Neural progenitor cell (in vitro differentiated cells): ENCODE data around the gene P2RY11. TPM values are rescaled to one million over a fixed set of nuclear protein-coding genes. Genes with fewer than 3 reads are reported as not detected.

Experiments
- DNase-seq: peaks from one replicate; pipeline ENCODE4 v3.0.0-alpha.2; 2016; ENCODE audit warnings: low spot score
- H2AFZ ChIP-seq: fragments of 200-600 bp; sonication (generic); replicated peaks from 2 replicates; pipeline ENCODE4 v1.6.1; 2016; ENCODE audit warnings: antibody characterized with exemption
- H3F3A ChIP-seq: fragments of 200-600 bp; sonication (generic); 2 replicates; pipeline ENCODE4 v1.6.1; 2016; ENCODE audit warnings: antibody characterized with exemption, low read depth
- H3K27ac ChIP-seq: fragments of 200-600 bp; sonication (generic); 2 replicates; pipeline ENCODE4 v1.5.1; 2016; ENCODE audit warnings: mild to moderate bottlenecking
- H3K27me3 ChIP-seq: fragments of 200-600 bp; sonication (generic); 2 replicates; pipeline ENCODE4 v1.6.1; 2016; ENCODE audit warnings: mild to moderate bottlenecking, moderate library complexity
- H3K36me3 ChIP-seq: fragments of 200-600 bp; sonication (generic); 2 replicates; pipeline ENCODE4 v1.5.1; 2016
- H3K4me1 ChIP-seq: fragments of 200-600 bp; sonication (generic); 2 replicates; pipeline ENCODE4 v1.6.1; 2016; ENCODE audit warnings: mixed run types
- H3K4me2 ChIP-seq: fragments of 200-600 bp; sonication (generic); 2 replicates; pipeline ENCODE4 v1.6.1; 2016
- H3K4me3 ChIP-seq: fragments of 200-600 bp; sonication (generic); 2 replicates; pipeline ENCODE4 v1.5.1; 2016
- H3K79me2 ChIP-seq: fragments of 200-600 bp; sonication (generic); 2 replicates; pipeline ENCODE4 v1.6.1; 2016; ENCODE audit warnings: low read depth
- H3K9ac ChIP-seq: fragments of 200-600 bp; sonication (generic); 2 replicates; pipeline ENCODE4 v1.6.1; 2016
- H3K9me3 ChIP-seq: fragments of 200-600 bp; sonication (generic); 2 replicates; pipeline ENCODE4 v1.5.1; 2016; ENCODE audit warnings: low read depth
- H4K20me1 ChIP-seq: fragments of 200-600 bp; sonication (generic); 2 replicates; pipeline ENCODE4 v1.6.1; 2016; ENCODE audit warnings: low read depth
- H3K27ac Mint-ChIP-seq: 3 replicates; pipeline ENCODE4 v1.8.0; 2021; ENCODE audit warnings: mixed read lengths
- H3K27me3 Mint-ChIP-seq: 2 replicates; pipeline ENCODE4 v1.8.0; 2022; ENCODE audit warnings: low read depth, mild to moderate bottlenecking, inconsistent platforms, moderate library complexity, mixed read lengths; ENCODE audit not compliant: insufficient read depth
- H3K36me3 Mint-ChIP-seq: 3 replicates; pipeline ENCODE4 v1.8.0; 2021; ENCODE audit warnings: mixed read lengths
- H3K4me1 Mint-ChIP-seq: 3 replicates; pipeline ENCODE4 v1.8.0; 2021; ENCODE audit warnings: mixed read lengths
- H3K4me3 Mint-ChIP-seq: 3 replicates; pipeline ENCODE4 v1.8.0; 2021; ENCODE audit warnings: mild to moderate bottlenecking, moderate library complexity, mixed read lengths
- H3K9me3 Mint-ChIP-seq: 3 replicates; pipeline ENCODE4 v1.8.0; 2020; ENCODE audit warnings: mixed read lengths
- CTCF ChIP-seq: fragments of 200-600 bp; sonication (generic); IDR thresholded peaks from 2 replicates; pipeline ENCODE4 v1.5.1; 2017; ENCODE audit warnings: antibody characterized with exemption, mild to moderate bottlenecking
- EZH2 ChIP-seq: fragments of 200-600 bp; sonication (generic); IDR thresholded peaks from 2 replicates; pipeline ENCODE4 v1.6.1; 2017; ENCODE audit warnings: antibody characterized with exemption, mild to moderate bottlenecking, moderate library complexity
- EZH2phosphoT487 ChIP-seq: fragments of 200-600 bp; sonication (generic); IDR thresholded peaks from 2 replicates; pipeline ENCODE4 v1.6.1; 2017; ENCODE audit warnings: antibody characterized with exemption
- total RNA-seq: library from RNA; depleted of rRNA; stranded (reverse); fragments of >200 nt; gene quantifications from 2 replicates; pipeline ENCODE4 v1.2.3, GENCODE V29; 2015; ENCODE audit warnings: low replicate concordance

The P2RY11 gene
- total RNA-seq, 1 donor from 2014 or later, result not detected

- no peak overlapping the region for H2AFZ ChIP-seq
- Mint-ChIP-seq H3K4me3 (no peak overlapping the region), H3K9me3 (no peaks in the 10 kb centered on the region), H3K27me3 (peaks cover 4% of the 10 kb centered on the region), H3K27ac (no peak overlapping the region), H3K4me1 (no peaks in the 10 kb centered on the region), H3K36me3 (peaks cover 31% of the 10 kb centered on the region)
- H3K27ac ChIP-seq, result no peak overlapping the region
- no peaks in the 10 kb centered on the region for H3F3A ChIP-seq
- no peak overlapping the region for H3K4me3 ChIP-seq
- no peak for TF ChIP-seq EZH2phosphoT487
- TF ChIP-seq EZH2, result no peak
- TF ChIP-seq CTCF, result no peak
- H3K79me2 ChIP-seq, result no peaks in the 10 kb centered on the region
- no peak overlapping the region for H3K4me2 ChIP-seq
- H3K9ac ChIP-seq, result no peak overlapping the region
- DNase-seq, result no peak
- no peaks in the 10 kb centered on the region for H3K4me1 ChIP-seq
- H3K9me3 ChIP-seq, result no peaks in the 10 kb centered on the region
- H3K27me3 ChIP-seq, result no peaks in the 10 kb centered on the region
- no peaks in the 10 kb centered on the region for H4K20me1 ChIP-seq
- peaks cover 6% of the 10 kb centered on the region for H3K36me3 ChIP-seq
These were observed 46.6 kb downstream of the P2RY11 start for GRCh38 chr19:10158071-10158470.

- H3K4me2 ChIP-seq, result no peak overlapping the region
- no peaks in the 10 kb centered on the region for H3F3A ChIP-seq
- Mint-ChIP-seq H3K4me1 (no peaks in the 10 kb centered on the region), H3K27me3 (peaks cover 2% of the 10 kb centered on the region), H3K27ac (no peak overlapping the region), H3K36me3 (peaks cover 33% of the 10 kb centered on the region), H3K4me3 (no peak overlapping the region), H3K9me3 (no peaks in the 10 kb centered on the region)
- peaks cover 4% of the 10 kb centered on the region for H3K36me3 ChIP-seq
- no peak overlapping the region for H2AFZ ChIP-seq
- H3K4me3 ChIP-seq, result no peak overlapping the region
- TF ChIP-seq EZH2, result no peak
- no peak for TF ChIP-seq EZH2phosphoT487
- no peak for TF ChIP-seq CTCF
- H3K27ac ChIP-seq, result no peak overlapping the region
- DNase-seq, result no peak
- no peaks in the 10 kb centered on the region for H3K9me3 ChIP-seq
- H3K27me3 ChIP-seq, result no peaks in the 10 kb centered on the region
- no peak overlapping the region for H3K9ac ChIP-seq
- no peaks in the 10 kb centered on the region for H3K79me2 ChIP-seq
- H4K20me1 ChIP-seq, result no peaks in the 10 kb centered on the region
- no peaks in the 10 kb centered on the region for H3K4me1 ChIP-seq
These were observed 47.0 kb downstream of the P2RY11 start for GRCh38 chr19:10158485-10158884.

- no peak for DNase-seq
- Histone ChIP-seq H3K4me2 (no peak overlapping the region), H2AFZ (no peak overlapping the region), H3K27me3 (no peaks in the 10 kb centered on the region), H3K36me3 (no peaks in the 10 kb centered on the region), H3K79me2 (no peaks in the 10 kb centered on the region), H3K27ac (no peak overlapping the region), H3F3A (no peaks in the 10 kb centered on the region), H4K20me1 (no peaks in the 10 kb centered on the region), H3K4me3 (no peak overlapping the region), H3K9ac (no peak overlapping the region), H3K4me1 (no peaks in the 10 kb centered on the region), H3K9me3 (no peaks in the 10 kb centered on the region)
- peaks cover 27% of the 10 kb centered on the region for H3K36me3 Mint-ChIP-seq
- H3K27ac Mint-ChIP-seq, result no peak overlapping the region
- no peak overlapping the region for H3K4me3 Mint-ChIP-seq
- H3K9me3 Mint-ChIP-seq, result no peaks in the 10 kb centered on the region
- H3K27me3 Mint-ChIP-seq, result peaks cover 2% of the 10 kb centered on the region
- H3K4me1 Mint-ChIP-seq, result no peaks in the 10 kb centered on the region
- TF ChIP-seq EZH2 (no peak), EZH2phosphoT487 (no peak), CTCF (no peak)
These were observed 48.1 kb downstream of the P2RY11 start for GRCh38 chr19:10159610-10160009.
